Tibial nerve (tissue), 4 donors: ENCODE measurements around the gene STRADB.

ENCODE experiments used
- EP300 ChIP-seq, 2 donors: sonication (generic); formaldehyde crosslinking; IDR thresholded peaks; one replicate each; pipeline ENCODE4 v1.6.1; 2017; ENCODE audit warnings: antibody characterized with exemption in 2 of 2, mild to moderate bottlenecking in 1 of 2
- TF ChIP-seq, protein P1 (sequence below), 5 experiments: fragments of 200-600 bp in 3 of 5; fragments of 450-650 bp in 2 of 5; sonication (generic) in 3 of 5; IDR thresholded peaks; one replicate each; pipeline ENCODE4 v1.5.1; 2016 to 2019; ENCODE audit warnings: antibody characterized with exemption in 5 of 5, mild to moderate bottlenecking in 3 of 5, moderate library complexity in 2 of 5

DNA sequence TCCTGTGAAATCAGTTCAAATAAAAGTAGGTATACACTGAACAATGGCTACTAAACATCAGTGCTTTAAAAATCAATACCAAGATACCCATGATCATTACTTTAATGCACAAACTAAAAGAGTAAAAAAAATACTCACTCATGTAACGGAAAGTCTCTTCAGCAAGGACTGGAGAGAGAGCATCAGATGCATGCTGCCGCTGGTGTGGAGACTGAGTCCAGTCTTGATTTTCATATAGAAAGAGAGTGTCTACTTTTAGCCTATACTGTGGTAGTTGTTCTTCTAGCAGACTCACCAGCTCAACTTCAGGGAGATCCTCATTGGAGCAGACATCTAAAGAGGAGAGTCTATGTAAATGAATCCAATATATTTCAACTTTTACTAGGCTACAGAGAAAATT is 44.3 kb upstream of the STRADB start:
- TF ChIP-seq, protein P1, sequence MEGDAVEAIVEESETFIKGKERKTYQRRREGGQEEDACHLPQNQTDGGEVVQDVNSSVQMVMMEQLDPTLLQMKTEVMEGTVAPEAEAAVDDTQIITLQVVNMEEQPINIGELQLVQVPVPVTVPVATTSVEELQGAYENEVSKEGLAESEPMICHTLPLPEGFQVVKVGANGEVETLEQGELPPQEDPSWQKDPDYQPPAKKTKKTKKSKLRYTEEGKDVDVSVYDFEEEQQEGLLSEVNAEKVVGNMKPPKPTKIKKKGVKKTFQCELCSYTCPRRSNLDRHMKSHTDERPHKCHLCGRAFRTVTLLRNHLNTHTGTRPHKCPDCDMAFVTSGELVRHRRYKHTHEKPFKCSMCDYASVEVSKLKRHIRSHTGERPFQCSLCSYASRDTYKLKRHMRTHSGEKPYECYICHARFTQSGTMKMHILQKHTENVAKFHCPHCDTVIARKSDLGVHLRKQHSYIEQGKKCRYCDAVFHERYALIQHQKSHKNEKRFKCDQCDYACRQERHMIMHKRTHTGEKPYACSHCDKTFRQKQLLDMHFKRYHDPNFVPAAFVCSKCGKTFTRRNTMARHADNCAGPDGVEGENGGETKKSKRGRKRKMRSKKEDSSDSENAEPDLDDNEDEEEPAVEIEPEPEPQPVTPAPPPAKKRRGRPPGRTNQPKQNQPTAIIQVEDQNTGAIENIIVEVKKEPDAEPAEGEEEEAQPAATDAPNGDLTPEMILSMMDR (IDR thresholded peaks at IDR 0.05): no peak
- TF ChIP-seq EP300 (IDR thresholded peaks at IDR 0.05): no peak
